SU-DHL-6 (cell line): Measurements from ENCODE around the gene UBE2E3.

Source experiments
- EZH2phosphoT487 ChIP-seq: fragments of 200-600 bp; sonication (generic), shearing (Covaris generic); conservative IDR thresholded peaks from 2 replicates; pipeline ENCODE4 v1.6.1; 2018; ENCODE audit warnings: mild to moderate bottlenecking, antibody characterized with exemption, low read length, moderate library complexity, mixed read lengths
- TF ChIP-seq, protein P1 (sequence below): fragments of 200-600 bp; sonication (generic); IDR thresholded peaks from one replicate; pipeline ENCODE4 v1.5.1; 2017; ENCODE audit warnings: antibody characterized with exemption, mild to moderate bottlenecking, low read length, moderate library complexity; ENCODE audit not compliant: insufficient read depth, poor library complexity, severe bottlenecking

DNA sequence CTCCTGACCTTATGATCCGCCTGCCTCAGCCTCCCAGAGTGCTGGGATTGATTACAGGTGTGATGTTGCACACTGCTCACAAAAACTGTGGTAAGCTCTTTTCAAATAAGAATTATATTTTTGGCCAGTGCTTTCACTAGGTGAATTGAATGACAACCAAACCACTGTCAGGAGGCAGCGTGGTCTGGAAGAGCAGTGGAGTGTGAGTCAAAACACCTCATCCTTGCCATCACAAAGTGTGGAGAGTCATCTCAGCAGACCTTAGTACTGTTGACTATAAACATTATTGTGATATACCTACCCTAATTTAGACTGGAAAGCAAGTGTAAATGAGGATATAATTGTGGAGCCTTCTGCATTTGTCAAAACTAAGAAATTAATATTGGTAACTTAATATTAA lies 61.3 kb downstream of the UBE2E3 start:
- TF ChIP-seq, protein P1, sequence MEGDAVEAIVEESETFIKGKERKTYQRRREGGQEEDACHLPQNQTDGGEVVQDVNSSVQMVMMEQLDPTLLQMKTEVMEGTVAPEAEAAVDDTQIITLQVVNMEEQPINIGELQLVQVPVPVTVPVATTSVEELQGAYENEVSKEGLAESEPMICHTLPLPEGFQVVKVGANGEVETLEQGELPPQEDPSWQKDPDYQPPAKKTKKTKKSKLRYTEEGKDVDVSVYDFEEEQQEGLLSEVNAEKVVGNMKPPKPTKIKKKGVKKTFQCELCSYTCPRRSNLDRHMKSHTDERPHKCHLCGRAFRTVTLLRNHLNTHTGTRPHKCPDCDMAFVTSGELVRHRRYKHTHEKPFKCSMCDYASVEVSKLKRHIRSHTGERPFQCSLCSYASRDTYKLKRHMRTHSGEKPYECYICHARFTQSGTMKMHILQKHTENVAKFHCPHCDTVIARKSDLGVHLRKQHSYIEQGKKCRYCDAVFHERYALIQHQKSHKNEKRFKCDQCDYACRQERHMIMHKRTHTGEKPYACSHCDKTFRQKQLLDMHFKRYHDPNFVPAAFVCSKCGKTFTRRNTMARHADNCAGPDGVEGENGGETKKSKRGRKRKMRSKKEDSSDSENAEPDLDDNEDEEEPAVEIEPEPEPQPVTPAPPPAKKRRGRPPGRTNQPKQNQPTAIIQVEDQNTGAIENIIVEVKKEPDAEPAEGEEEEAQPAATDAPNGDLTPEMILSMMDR: no peak
- TF ChIP-seq EZH2phosphoT487: no peak
